ENCODE results near the gene GPANK1. TPM values are rescaled to one million over a fixed set of nuclear protein-coding genes. Genes with fewer than 3 reads are reported as not detected.

GPANK1 gene
- total and polyA plus RNA-seq, 2 of the 13 experiments (the other 11 are each of a cell fraction or from before 2014, with no cell fraction given), result 15.4 to 22.8 TPM

- TF ChIP-seq ZSCAN30 (CRISPR knock-in tag; IDR thresholded peaks at IDR 0.05) (peak; percentile 91), ARNT (IDR thresholded peaks at IDR 0.05) (no peak), SMARCC2 (IDR thresholded peaks at IDR 0.05) (no peak), CCAR2 (optimal IDR thresholded peaks at IDR 0.05; ENCODE audit: low read depth, low read length) (no peak), ZNF562 (CRISPR knock-in tag; IDR thresholded peaks at IDR 0.05; ENCODE audit: borderline replicate concordance) (no peak), ZNF33A (CRISPR knock-in tag; IDR thresholded peaks at IDR 0.05; ENCODE audit: borderline replicate concordance) (0 out of 2 replicates have a peak, but pooled peaks have one; percentile 58), FOXO1 (CRISPR knock-in tag; IDR thresholded peaks at IDR 0.05) (peak; percentile 56; the same call in 1 of the 2 replicates), ZNF329 (CRISPR knock-in tag; IDR thresholded peaks at IDR 0.05; ENCODE audit: low read depth) (0 out of 2 replicates have a peak, but pooled peaks have one; percentile 68), NFKBIZ (CRISPR knock-in tag; IDR thresholded peaks at IDR 0.05) (0 out of 2 replicates have a peak, but pooled peaks have one; percentile 66), KLF13 (CRISPR knock-in tag; IDR thresholded peaks at IDR 0.05) (no peak), ZFP37 (CRISPR knock-in tag; IDR thresholded peaks at IDR 0.05; ENCODE audit: borderline replicate concordance) (peak; percentile 9; the same call in 1 of the 2 replicates), ZNF224 (CRISPR knock-in tag; IDR thresholded peaks at IDR 0.05) (no peak), ZNF557 (CRISPR knock-in tag; IDR thresholded peaks at IDR 0.05) (no peak), ZFP36 (IDR thresholded peaks at IDR 0.05; ENCODE audit: borderline replicate concordance, low read depth, low read length, partially characterized antibody) (no peak), MTF1 (CRISPR knock-in tag; IDR thresholded peaks at IDR 0.05) (no peak), CBX5 (CRISPR knock-in tag; IDR thresholded peaks at IDR 0.05; ENCODE audit: borderline replicate concordance) (peak; percentile 73; the same call in 1 of the 2 replicates), ZNF547 (CRISPR knock-in tag; IDR thresholded peaks at IDR 0.05) (peak; percentile 66; the same call in 1 of the 2 replicates)
- TF ChIP-seq, protein P1, sequence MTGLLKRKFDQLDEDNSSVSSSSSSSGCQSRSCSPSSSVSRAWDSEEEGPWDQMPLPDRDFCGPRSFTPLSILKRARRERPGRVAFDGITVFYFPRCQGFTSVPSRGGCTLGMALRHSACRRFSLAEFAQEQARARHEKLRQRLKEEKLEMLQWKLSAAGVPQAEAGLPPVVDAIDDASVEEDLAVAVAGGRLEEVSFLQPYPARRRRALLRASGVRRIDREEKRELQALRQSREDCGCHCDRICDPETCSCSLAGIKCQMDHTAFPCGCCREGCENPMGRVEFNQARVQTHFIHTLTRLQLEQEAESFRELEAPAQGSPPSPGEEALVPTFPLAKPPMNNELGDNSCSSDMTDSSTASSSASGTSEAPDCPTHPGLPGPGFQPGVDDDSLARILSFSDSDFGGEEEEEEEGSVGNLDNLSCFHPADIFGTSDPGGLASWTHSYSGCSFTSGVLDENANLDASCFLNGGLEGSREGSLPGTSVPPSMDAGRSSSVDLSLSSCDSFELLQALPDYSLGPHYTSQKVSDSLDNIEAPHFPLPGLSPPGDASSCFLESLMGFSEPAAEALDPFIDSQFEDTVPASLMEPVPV (CRISPR knock-in tag; IDR thresholded peaks at IDR 0.05), result peak; percentile 96
- TF ChIP-seq, protein P2, sequence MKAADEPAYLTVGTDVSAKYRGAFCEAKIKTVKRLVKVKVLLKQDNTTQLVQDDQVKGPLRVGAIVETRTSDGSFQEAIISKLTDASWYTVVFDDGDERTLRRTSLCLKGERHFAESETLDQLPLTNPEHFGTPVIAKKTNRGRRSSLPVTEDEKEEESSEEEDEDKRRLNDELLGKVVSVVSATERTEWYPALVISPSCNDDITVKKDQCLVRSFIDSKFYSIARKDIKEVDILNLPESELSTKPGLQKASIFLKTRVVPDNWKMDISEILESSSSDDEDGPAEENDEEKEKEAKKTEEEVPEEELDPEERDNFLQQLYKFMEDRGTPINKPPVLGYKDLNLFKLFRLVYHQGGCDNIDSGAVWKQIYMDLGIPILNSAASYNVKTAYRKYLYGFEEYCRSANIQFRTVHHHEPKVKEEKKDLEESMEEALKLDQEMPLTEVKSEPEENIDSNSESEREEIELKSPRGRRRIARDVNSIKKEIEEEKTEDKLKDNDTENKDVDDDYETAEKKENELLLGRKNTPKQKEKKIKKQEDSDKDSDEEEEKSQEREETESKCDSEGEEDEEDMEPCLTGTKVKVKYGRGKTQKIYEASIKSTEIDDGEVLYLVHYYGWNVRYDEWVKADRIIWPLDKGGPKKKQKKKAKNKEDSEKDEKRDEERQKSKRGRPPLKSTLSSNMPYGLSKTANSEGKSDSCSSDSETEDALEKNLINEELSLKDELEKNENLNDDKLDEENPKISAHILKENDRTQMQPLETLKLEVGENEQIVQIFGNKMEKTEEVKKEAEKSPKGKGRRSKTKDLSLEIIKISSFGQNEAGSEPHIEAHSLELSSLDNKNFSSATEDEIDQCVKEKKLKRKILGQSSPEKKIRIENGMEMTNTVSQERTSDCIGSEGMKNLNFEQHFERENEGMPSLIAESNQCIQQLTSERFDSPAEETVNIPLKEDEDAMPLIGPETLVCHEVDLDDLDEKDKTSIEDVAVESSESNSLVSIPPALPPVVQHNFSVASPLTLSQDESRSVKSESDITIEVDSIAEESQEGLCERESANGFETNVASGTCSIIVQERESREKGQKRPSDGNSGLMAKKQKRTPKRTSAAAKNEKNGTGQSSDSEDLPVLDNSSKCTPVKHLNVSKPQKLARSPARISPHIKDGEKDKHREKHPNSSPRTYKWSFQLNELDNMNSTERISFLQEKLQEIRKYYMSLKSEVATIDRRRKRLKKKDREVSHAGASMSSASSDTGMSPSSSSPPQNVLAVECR (CRISPR knock-in tag; IDR thresholded peaks at IDR 0.05; ENCODE audit: borderline replicate concordance), result peak; percentile 92
- TF ChIP-seq, protein P3, sequence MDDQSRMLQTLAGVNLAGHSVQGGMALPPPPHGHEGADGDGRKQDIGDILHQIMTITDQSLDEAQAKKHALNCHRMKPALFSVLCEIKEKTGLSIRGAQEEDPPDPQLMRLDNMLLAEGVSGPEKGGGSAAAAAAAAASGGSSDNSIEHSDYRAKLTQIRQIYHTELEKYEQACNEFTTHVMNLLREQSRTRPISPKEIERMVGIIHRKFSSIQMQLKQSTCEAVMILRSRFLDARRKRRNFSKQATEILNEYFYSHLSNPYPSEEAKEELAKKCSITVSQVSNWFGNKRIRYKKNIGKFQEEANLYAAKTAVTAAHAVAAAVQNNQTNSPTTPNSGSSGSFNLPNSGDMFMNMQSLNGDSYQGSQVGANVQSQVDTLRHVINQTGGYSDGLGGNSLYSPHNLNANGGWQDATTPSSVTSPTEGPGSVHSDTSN (CRISPR knock-in tag; IDR thresholded peaks at IDR 0.05; ENCODE audit: borderline replicate concordance), result no peak; the same call in 1 of the 2 replicates
Measured at GRCh38 chr6:31702819-31703716, 38.3 kb upstream of the GPANK1 start, which contains the start of gene ABHD16A (continued).

Measured in HepG2 (cell line).